HG03025 (cell line): Measurements from ENCODE around the gene PDE7B.

Experiments used
- ATAC-seq: cut with Tn5 transposase; IDR thresholded peaks from one replicate; pipeline ENCODE4 v1.9.1; 2021; ENCODE audit warnings: mild to moderate bottlenecking, moderate library complexity; ENCODE audit not compliant: unreplicated experiment, low FRiP score

PDE7B gene

GRCh38 chr6:136059308-136059707 is 207.8 kb downstream of the PDE7B start:
- no peak for ATAC-seq

GRCh38 chr6:136060052-136060451 is 208.6 kb downstream of the PDE7B start:
- ATAC-seq, result no peak

- no peak for ATAC-seq
These were observed 209.3 kb downstream of the PDE7B start for GRCh38 chr6:136060759-136061158.

- ATAC-seq, result no peak
These were observed 210.2 kb downstream of the PDE7B start for GRCh38 chr6:136061701-136062100.

- no peak for ATAC-seq
These were observed 211.6 kb downstream of the PDE7B start for GRCh38 chr6:136063096-136063495.

- no peak for ATAC-seq
These were observed 214.5 kb downstream of the PDE7B start for GRCh38 chr6:136066005-136066404.

- ATAC-seq, result no peak
These were observed 216.3 kb downstream of the PDE7B start for GRCh38 chr6:136067731-136068341.

GRCh38 chr6:136069119-136069518 is 217.6 kb downstream of the PDE7B start:
- no peak for ATAC-seq

- no peak for ATAC-seq
These were observed 219.3 kb downstream of the PDE7B start for GRCh38 chr6:136070815-136071214.

GRCh38 chr6:136072691-136073090 is 221.2 kb downstream of the PDE7B start:
- ATAC-seq, result no peak

- no peak for ATAC-seq
These were observed 221.7 kb downstream of the PDE7B start for GRCh38 chr6:136073216-136073615.

GRCh38 chr6:136076496-136076895 is 225.0 kb downstream of the PDE7B start:
- ATAC-seq, result no peak

- ATAC-seq, result no peak
These were observed 226.5 kb downstream of the PDE7B start for GRCh38 chr6:136077834-136078576.

GRCh38 chr6:136079701-136080565 is 228.4 kb downstream of the PDE7B start:
- no peak for ATAC-seq

GRCh38 chr6:136083540-136083939 is 232.0 kb downstream of the PDE7B start:
- ATAC-seq, result no peak

GRCh38 chr6:136084403-136084802 is 232.9 kb downstream of the PDE7B start:
- no peak for ATAC-seq

GRCh38 chr6:136085370-136086115 is 234.0 kb downstream of the PDE7B start:
- no peak for ATAC-seq

- no peak for ATAC-seq
These were observed 235.2 kb downstream of the PDE7B start for GRCh38 chr6:136086686-136087085.

GRCh38 chr6:136087986-136088385 is 236.5 kb downstream of the PDE7B start:
- no peak for ATAC-seq

- ATAC-seq, result no peak
These were observed 237.2 kb downstream of the PDE7B start for GRCh38 chr6:136088693-136089092.

GRCh38 chr6:136089876-136090275 is 238.4 kb downstream of the PDE7B start:
- ATAC-seq, result no peak
